NB4 (cell line): ENCODE measurements around the gene BECN2.

ENCODE experiments used
- CTCF ChIP-seq: IDR thresholded peaks from one replicate; pipeline ENCODE4 v1.5.1; 2012; ENCODE audit warnings: low read depth, low read length
- MAX ChIP-seq: IDR thresholded peaks from 2 replicates; pipeline ENCODE4 v1.6.1; 2011; ENCODE audit warnings: low read depth, low read length
- MYC ChIP-seq: IDR thresholded peaks from 2 replicates; pipeline ENCODE4 v1.6.1; 2011; ENCODE audit warnings: low read depth, low read length
- POLR2A ChIP-seq: IDR thresholded peaks from 2 replicates; pipeline ENCODE4 v1.6.1; 2011; ENCODE audit warnings: mild to moderate bottlenecking; ENCODE audit not compliant: insufficient read length; ENCODE audit errors: extremely low read depth

- no peak for TF ChIP-seq POLR2A
- no peak for TF ChIP-seq CTCF
- TF ChIP-seq MAX: no peak
- TF ChIP-seq MYC: no peak
These were observed 21.5 kb downstream of the BECN2 start for GRCh38 chr1:241979071-241979470.
